ENCODE data around the gene CLK2.

DNA sequence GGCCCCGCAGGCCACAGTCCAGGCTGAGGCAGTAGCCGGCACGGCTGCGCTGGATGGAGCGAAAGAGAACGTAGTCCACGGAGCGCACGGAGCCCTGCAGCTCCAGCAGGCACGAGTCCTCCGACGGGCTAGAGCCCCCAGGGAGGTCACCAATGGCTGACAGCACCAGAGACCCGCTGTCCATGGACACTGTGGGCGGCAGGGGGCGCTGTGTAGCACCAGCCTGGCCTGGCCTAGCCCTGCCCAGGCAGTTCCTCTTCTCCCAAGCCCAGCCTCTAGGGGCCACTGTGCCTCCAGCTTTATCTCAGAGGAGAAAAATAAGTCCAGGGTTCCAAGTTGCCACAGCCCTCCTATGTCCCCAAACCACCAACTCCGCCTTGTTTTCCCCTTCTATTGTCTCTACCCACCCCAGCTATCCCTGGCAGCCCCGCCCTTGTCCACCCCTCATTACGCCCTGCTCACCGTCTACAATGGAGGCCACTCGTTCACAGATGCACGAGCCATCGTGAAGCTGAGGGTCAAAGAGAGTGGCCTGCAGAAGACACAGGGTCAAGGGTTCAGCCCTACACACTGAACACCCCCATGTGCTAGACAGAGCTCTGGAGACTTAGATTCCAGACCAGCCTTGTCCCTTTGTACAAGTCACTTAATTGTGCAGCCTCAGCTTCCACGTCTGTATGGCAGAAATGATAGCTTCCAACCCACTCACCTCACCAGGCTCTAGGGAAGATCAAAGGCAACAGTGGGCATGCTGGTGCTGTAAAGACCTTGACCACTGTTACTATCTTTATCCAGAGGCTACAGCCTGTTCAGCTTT is 22.5 kb downstream of the CLK2 start:
- TF ChIP-seq, protein P1, sequence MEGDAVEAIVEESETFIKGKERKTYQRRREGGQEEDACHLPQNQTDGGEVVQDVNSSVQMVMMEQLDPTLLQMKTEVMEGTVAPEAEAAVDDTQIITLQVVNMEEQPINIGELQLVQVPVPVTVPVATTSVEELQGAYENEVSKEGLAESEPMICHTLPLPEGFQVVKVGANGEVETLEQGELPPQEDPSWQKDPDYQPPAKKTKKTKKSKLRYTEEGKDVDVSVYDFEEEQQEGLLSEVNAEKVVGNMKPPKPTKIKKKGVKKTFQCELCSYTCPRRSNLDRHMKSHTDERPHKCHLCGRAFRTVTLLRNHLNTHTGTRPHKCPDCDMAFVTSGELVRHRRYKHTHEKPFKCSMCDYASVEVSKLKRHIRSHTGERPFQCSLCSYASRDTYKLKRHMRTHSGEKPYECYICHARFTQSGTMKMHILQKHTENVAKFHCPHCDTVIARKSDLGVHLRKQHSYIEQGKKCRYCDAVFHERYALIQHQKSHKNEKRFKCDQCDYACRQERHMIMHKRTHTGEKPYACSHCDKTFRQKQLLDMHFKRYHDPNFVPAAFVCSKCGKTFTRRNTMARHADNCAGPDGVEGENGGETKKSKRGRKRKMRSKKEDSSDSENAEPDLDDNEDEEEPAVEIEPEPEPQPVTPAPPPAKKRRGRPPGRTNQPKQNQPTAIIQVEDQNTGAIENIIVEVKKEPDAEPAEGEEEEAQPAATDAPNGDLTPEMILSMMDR (IDR thresholded peaks at IDR 0.05): peak; percentile 98 to 100 (median 99)
- TF ChIP-seq POLR2A (IDR thresholded peaks at IDR 0.05; ENCODE audit: low read depth) (no peak), EP300 (IDR thresholded peaks at IDR 0.05) (no peak), POLR2AphosphoS5 (IDR thresholded peaks at IDR 0.05) (peak; percentile 49 to 82)

All from esophagus muscularis mucosa (tissue), 4 donors.